GM19467 (cell line): ENCODE measurements around the gene SLC22A4.

Experiments
- ATAC-seq: cut with Tn5 transposase; IDR thresholded peaks from one replicate; pipeline ENCODE4 v1.9.1; 2021; ENCODE audit warnings: mild to moderate bottlenecking, moderate library complexity; ENCODE audit not compliant: unreplicated experiment

The SLC22A4 gene

GRCh38 chr5:132262882-132263547 lies 31.2 kb upstream of the SLC22A4 start:
- no peak for ATAC-seq

- no peak for ATAC-seq
Observed at GRCh38 chr5:132263548-132264261, 30.5 kb upstream of the SLC22A4 start.

- ATAC-seq = no peak
Observed at GRCh38 chr5:132264546-132265335, 29.5 kb upstream of the SLC22A4 start.

- no peak for ATAC-seq
Observed at GRCh38 chr5:132265336-132266030, 28.7 kb upstream of the SLC22A4 start.

GRCh38 chr5:132266031-132266835 lies 28.0 kb upstream of the SLC22A4 start:
- no peak for ATAC-seq

- ATAC-seq = no peak
Observed at GRCh38 chr5:132266836-132267160, 27.4 kb upstream of the SLC22A4 start.

GRCh38 chr5:132267166-132267739 lies 26.9 kb upstream of the SLC22A4 start:
- ATAC-seq = no peak

- ATAC-seq = peak; percentile 17
Observed at GRCh38 chr5:132267931-132268768, 26.0 kb upstream of the SLC22A4 start.

- ATAC-seq = peak; percentile 63
Observed at GRCh38 chr5:132268769-132269551, 25.2 kb upstream of the SLC22A4 start.

- no peak for ATAC-seq
Observed at GRCh38 chr5:132269635-132270334, 24.4 kb upstream of the SLC22A4 start.

- no peak for ATAC-seq
Observed at GRCh38 chr5:132270335-132270665, 23.9 kb upstream of the SLC22A4 start.

- ATAC-seq = no peak
Observed at GRCh38 chr5:132270706-132271105, 23.5 kb upstream of the SLC22A4 start.

- ATAC-seq = no peak
Observed at GRCh38 chr5:132271251-132272246, 22.6 kb upstream of the SLC22A4 start.

- no peak for ATAC-seq
Observed at GRCh38 chr5:132272311-132273210, 21.6 kb upstream of the SLC22A4 start.

- no peak for ATAC-seq
Observed at GRCh38 chr5:132273631-132274030, 20.6 kb upstream of the SLC22A4 start.
